Right atrium auricular region (tissue), 2 donors: ENCODE data around the gene CTSH. TPM values are rescaled to one million over a fixed set of nuclear protein-coding genes. Genes with fewer than 3 reads are reported as not detected.
"Not testable (repeated sequence)": the region's sequence is repeated elsewhere in the genome, so short reads cannot be mapped to it uniquely, and the experiment has no call there.

Source experiments
- DNase-seq: peaks from one replicate; pipeline ENCODE4 v3.0.0-alpha.2; 2019; ENCODE audit warnings: low spot score
- H3K27ac ChIP-seq, 2 donors: fragments of 200-600 bp; sonication (generic); 1 replicate in 1 of 2; 2 replicates in 1 of 2; pipeline ENCODE4 v1.5.1; 2016 to 2019
- H3K27me3 ChIP-seq, 2 donors: fragments of 200-600 bp; sonication (generic); one replicate each; pipeline versions ENCODE4 v1.5.1 to v1.6.0; 2017 to 2019
- H3K36me3 ChIP-seq: fragments of 200-600 bp; sonication (generic); one replicate; pipeline ENCODE4 v1.5.1; 2016
- H3K4me1 ChIP-seq, 2 donors: fragments of 200-600 bp; sonication (generic); one replicate each; pipeline versions ENCODE4 v1.5.1 to v1.6.0; 2017 to 2019
- H3K4me3 ChIP-seq, 2 donors: fragments of 200-600 bp; sonication (generic); 1 replicate in 1 of 2; 2 replicates in 1 of 2; pipeline ENCODE4 v1.5.1; 2017 to 2019; ENCODE audit warnings: mild to moderate bottlenecking in 1 of 2, moderate library complexity in 1 of 2
- H3K9me3 ChIP-seq, 2 donors: fragments of 200-600 bp; sonication (generic); one replicate each; pipeline ENCODE4 v1.5.1; 2019
- CTCF ChIP-seq, 2 donors: fragments of 200-600 bp; sonication (generic); IDR thresholded peaks; one replicate each; pipeline ENCODE4 v1.5.1; 2019; ENCODE audit warnings: antibody characterized with exemption in 2 of 2
- total RNA-seq, 2 donors: library from RNA; depleted of rRNA; stranded (reverse); fragments of >200 nt; gene quantifications; one replicate each; pipeline ENCODE4 v1.1.0, GENCODE V29; 2016

Gene CTSH
- total RNA-seq, 2 donors from 2014 or later: 51.0 to 114 TPM

GRCh38 chr15:78880242-78880533 lies 64.7 kb downstream of the CTSH start:
- no peak for TF ChIP-seq CTCF (IDR thresholded peaks at IDR 0.05)
- peaks cover 25% of the 10 kb centered on the region for H3K36me3 ChIP-seq
- H3K4me1 ChIP-seq: peaks cover 0 to 62% of the 10 kb centered on the region in 2 donors
- no peaks in the 10 kb centered on the region for H3K9me3 ChIP-seq
- no peaks in the 10 kb centered on the region for H3K27me3 ChIP-seq
- no peak for DNase-seq
- H3K27ac ChIP-seq: no peak overlapping the region
- no peak overlapping the region for H3K4me3 ChIP-seq

GRCh38 chr15:78879517-78880241 lies 65.2 kb downstream of the CTSH start:
- H3K27me3 ChIP-seq: no peaks in the 10 kb centered on the region
- no peaks in the 10 kb centered on the region for H3K9me3 ChIP-seq
- H3K4me1 ChIP-seq: peaks cover 0 to 63% of the 10 kb centered on the region in 2 donors
- DNase-seq: no peak
- peak overlapping the region in 1 of 2 donors; percentile 32 for H3K27ac ChIP-seq
- H3K4me3 ChIP-seq: no peak overlapping the region
- peaks cover 20% of the 10 kb centered on the region for H3K36me3 ChIP-seq
- no peak for TF ChIP-seq CTCF (IDR thresholded peaks at IDR 0.05)

GRCh38 chr15:78878356-78878755 lies 66.5 kb downstream of the CTSH start:
- H3K9me3 ChIP-seq: no peaks in the 10 kb centered on the region
- no peak overlapping the region for H3K27ac ChIP-seq
- H3K4me3 ChIP-seq: no peak overlapping the region
- TF ChIP-seq CTCF (IDR thresholded peaks at IDR 0.05): no peak
- peaks cover 0 to 61% of the 10 kb centered on the region in 2 donors for H3K4me1 ChIP-seq
- H3K36me3 ChIP-seq: peaks cover 19% of the 10 kb centered on the region
- DNase-seq: no peak
- H3K27me3 ChIP-seq: no peaks in the 10 kb centered on the region

GRCh38 chr15:78876954-78877353 lies 67.9 kb downstream of the CTSH start:
- H3K36me3 ChIP-seq: peaks cover 11% of the 10 kb centered on the region
- peak overlapping the region in 1 of 2 donors; percentile 20 for H3K27ac ChIP-seq
- H3K27me3 ChIP-seq, H3K9me3 ChIP-seq, DNase-seq, H3K4me3 ChIP-seq: not testable (repeated sequence)
- H3K4me1 ChIP-seq: peaks cover 0 to 66% of the 10 kb centered on the region in 2 donors

GRCh38 chr15:78875107-78875914 lies 69.5 kb downstream of the CTSH start:
- TF ChIP-seq CTCF (IDR thresholded peaks at IDR 0.05): no peak
- Histone ChIP-seq H3K36me3 (no peaks in the 10 kb centered on the region), H3K27ac (peak overlapping the region; percentile 100), H3K4me3 (peak overlapping the region in 1 of 2 donors; percentile 86), H3K27me3 (no peaks in the 10 kb centered on the region), H3K4me1 (peaks cover 0 to 63% of the 10 kb centered on the region in 2 donors), H3K9me3 (no peaks in the 10 kb centered on the region)
- no peak for DNase-seq
